ENCODE results near the gene PDCD6IP. TPM values are rescaled to one million over a fixed set of nuclear protein-coding genes. Genes with fewer than 3 reads are reported as not detected.

The PDCD6IP gene
- polyA plus RNA-seq, 1 donor: 127 TPM

- Histone ChIP-seq H3K36me3 (ENCODE audit: control insufficient read depth, insufficient read depth, low read length) (no peaks in the 10 kb centered on the region), H3K4me1 (ENCODE audit: control insufficient read depth, insufficient read depth, low read length) (no peaks in the 10 kb centered on the region), H3K9me3 (ENCODE audit: control insufficient read depth, low read depth, low read length) (no peaks in the 10 kb centered on the region), H3K27ac (ENCODE audit: low read length) (no peak overlapping the region), H3K27me3 (ENCODE audit: control insufficient read depth, insufficient read depth, low read length) (no peaks in the 10 kb centered on the region), H3K4me3 (ENCODE audit: low read length) (no peak overlapping the region)
- WGBS (ENCODE audit: insufficient coverage, low lambda C conversion rate): no CpG with 5 or more reads among the region's 6 CpGs
- DNase-seq: no peak
Measured at GRCh38 chr3:33901862-33902563, 103.6 kb downstream of the PDCD6IP start.

GRCh38 chr3:33904730-33905129 lies 106.3 kb downstream of the PDCD6IP start:
- DNase-seq: no peak
- Histone ChIP-seq H3K27ac (ENCODE audit: low read length) (no peak overlapping the region), H3K4me1 (ENCODE audit: control insufficient read depth, insufficient read depth, low read length) (no peaks in the 10 kb centered on the region), H3K27me3 (ENCODE audit: control insufficient read depth, insufficient read depth, low read length) (no peaks in the 10 kb centered on the region), H3K4me3 (ENCODE audit: low read length) (no peak overlapping the region), H3K9me3 (ENCODE audit: control insufficient read depth, low read depth, low read length) (no peaks in the 10 kb centered on the region), H3K36me3 (ENCODE audit: control insufficient read depth, insufficient read depth, low read length) (no peaks in the 10 kb centered on the region)
- no CpG with 5 or more reads among the region's 3 CpGs for WGBS (ENCODE audit: insufficient coverage, low lambda C conversion rate)

DNA sequence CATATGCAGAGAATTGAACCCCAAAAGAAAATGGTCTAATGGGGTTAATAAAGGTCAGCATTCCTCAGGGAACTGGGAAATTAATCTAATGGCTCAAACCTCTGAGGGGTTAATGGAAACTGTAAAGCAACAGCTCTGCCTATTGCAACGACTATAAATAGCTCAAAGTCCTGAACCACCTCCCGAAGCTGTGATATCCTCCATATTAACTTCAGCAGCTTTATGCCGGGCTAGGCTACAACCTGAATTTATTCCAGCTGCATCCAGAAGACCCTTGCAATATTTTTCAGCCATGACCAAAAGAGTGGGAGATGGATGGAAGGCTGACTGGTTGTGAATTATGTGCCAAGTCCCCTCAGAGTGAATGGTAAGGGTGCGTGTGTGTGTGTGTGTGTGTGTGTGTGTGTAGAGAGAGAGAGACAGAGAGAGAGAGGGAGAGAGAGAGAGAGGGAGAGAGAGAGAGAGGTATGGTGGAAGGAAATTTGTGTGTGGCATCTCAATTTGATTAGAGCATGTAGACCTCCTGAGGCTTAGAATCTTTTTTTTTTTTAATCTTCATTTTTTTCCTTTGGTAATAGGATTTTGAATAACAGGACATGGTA lies 109.9 kb downstream of the PDCD6IP start:
- Histone ChIP-seq H3K27me3 (ENCODE audit: control insufficient read depth, insufficient read depth, low read length) (no peaks in the 10 kb centered on the region), H3K27ac (ENCODE audit: low read length) (no peak overlapping the region), H3K4me3 (ENCODE audit: low read length) (no peak overlapping the region), H3K9me3 (ENCODE audit: control insufficient read depth, low read depth, low read length) (no peaks in the 10 kb centered on the region), H3K36me3 (ENCODE audit: control insufficient read depth, insufficient read depth, low read length) (no peaks in the 10 kb centered on the region), H3K4me1 (ENCODE audit: control insufficient read depth, insufficient read depth, low read length) (no peaks in the 10 kb centered on the region)
- WGBS (ENCODE audit: insufficient coverage, low lambda C conversion rate): 100% methylated on average over 1 of the region's 4 CpGs
- DNase-seq: peak in 1 of 2 donors; percentile 11

GRCh38 chr3:33909547-33909946 lies 111.1 kb downstream of the PDCD6IP start:
- DNase-seq: no peak
- Histone ChIP-seq H3K27ac (ENCODE audit: low read length) (no peak overlapping the region), H3K36me3 (ENCODE audit: control insufficient read depth, insufficient read depth, low read length) (no peaks in the 10 kb centered on the region), H3K27me3 (ENCODE audit: control insufficient read depth, insufficient read depth, low read length) (no peaks in the 10 kb centered on the region), H3K9me3 (ENCODE audit: control insufficient read depth, low read depth, low read length) (no peaks in the 10 kb centered on the region), H3K4me1 (ENCODE audit: control insufficient read depth, insufficient read depth, low read length) (no peaks in the 10 kb centered on the region), H3K4me3 (ENCODE audit: low read length) (no peak overlapping the region)
- no CpG with 5 or more reads among the region's 5 CpGs for WGBS (ENCODE audit: insufficient coverage, low lambda C conversion rate)

- 83% methylated on average over 2 of the region's 2 CpGs for whole genome bisulfite sequencing (ENCODE audit: insufficient coverage, low lambda C conversion rate)
- Histone ChIP-seq H3K9me3 (ENCODE audit: control insufficient read depth, low read depth, low read length) (no peaks in the 10 kb centered on the region), H3K36me3 (ENCODE audit: control insufficient read depth, insufficient read depth, low read length) (no peaks in the 10 kb centered on the region), H3K4me1 (ENCODE audit: control insufficient read depth, insufficient read depth, low read length) (no peaks in the 10 kb centered on the region), H3K27ac (ENCODE audit: low read length) (no peak overlapping the region), H3K4me3 (ENCODE audit: low read length) (no peak overlapping the region), H3K27me3 (ENCODE audit: control insufficient read depth, insufficient read depth, low read length) (no peaks in the 10 kb centered on the region)
- DNase-seq: no peak
Measured at GRCh38 chr3:33910031-33910430, 111.6 kb downstream of the PDCD6IP start.

- no peak for DNase-seq
- Histone ChIP-seq H3K9me3 (ENCODE audit: control insufficient read depth, low read depth, low read length) (no peaks in the 10 kb centered on the region), H3K27ac (ENCODE audit: low read length) (no peak overlapping the region), H3K36me3 (ENCODE audit: control insufficient read depth, insufficient read depth, low read length) (no peaks in the 10 kb centered on the region), H3K27me3 (ENCODE audit: control insufficient read depth, insufficient read depth, low read length) (no peaks in the 10 kb centered on the region), H3K4me3 (ENCODE audit: low read length) (no peak overlapping the region), H3K4me1 (ENCODE audit: control insufficient read depth, insufficient read depth, low read length) (no peaks in the 10 kb centered on the region)
- WGBS (ENCODE audit: insufficient coverage, low lambda C conversion rate): 92% methylated on average over 2 of the region's 4 CpGs
Measured at GRCh38 chr3:33911525-33912322, 113.3 kb downstream of the PDCD6IP start.

GRCh38 chr3:33914212-33914611 lies 115.8 kb downstream of the PDCD6IP start:
- H3K9me3 ChIP-seq (ENCODE audit: control insufficient read depth, low read depth, low read length): no peaks in the 10 kb centered on the region

GRCh38 chr3:33914731-33915379 lies 116.4 kb downstream of the PDCD6IP start:
- Histone ChIP-seq H3K27ac (ENCODE audit: low read length) (no peak overlapping the region), H3K4me1 (ENCODE audit: control insufficient read depth, insufficient read depth, low read length) (no peaks in the 10 kb centered on the region), H3K9me3 (ENCODE audit: control insufficient read depth, low read depth, low read length) (no peaks in the 10 kb centered on the region), H3K4me3 (ENCODE audit: low read length) (no peak overlapping the region), H3K36me3 (ENCODE audit: control insufficient read depth, insufficient read depth, low read length) (no peaks in the 10 kb centered on the region), H3K27me3 (ENCODE audit: control insufficient read depth, insufficient read depth, low read length) (no peaks in the 10 kb centered on the region)
- WGBS (ENCODE audit: insufficient coverage, low lambda C conversion rate): no CpG with 5 or more reads among the region's 12 CpGs
- no peak for DNase-seq

More at GRCh38 chr3:33914212-33914611, 115.8 kb downstream of the PDCD6IP start:
- no peaks in the 10 kb centered on the region for H3K27me3 ChIP-seq (ENCODE audit: control insufficient read depth, insufficient read depth, low read length)
- no peaks in the 10 kb centered on the region for H3K36me3 ChIP-seq (ENCODE audit: control insufficient read depth, insufficient read depth, low read length)
- DNase-seq: no peak
- no CpG with 5 or more reads among the region's 2 CpGs for WGBS (ENCODE audit: insufficient coverage, low lambda C conversion rate)
- H3K27ac ChIP-seq (ENCODE audit: low read length): no peak overlapping the region
- H3K4me3 ChIP-seq (ENCODE audit: low read length): no peak overlapping the region
- no peaks in the 10 kb centered on the region for H3K4me1 ChIP-seq (ENCODE audit: control insufficient read depth, insufficient read depth, low read length)

DNA sequence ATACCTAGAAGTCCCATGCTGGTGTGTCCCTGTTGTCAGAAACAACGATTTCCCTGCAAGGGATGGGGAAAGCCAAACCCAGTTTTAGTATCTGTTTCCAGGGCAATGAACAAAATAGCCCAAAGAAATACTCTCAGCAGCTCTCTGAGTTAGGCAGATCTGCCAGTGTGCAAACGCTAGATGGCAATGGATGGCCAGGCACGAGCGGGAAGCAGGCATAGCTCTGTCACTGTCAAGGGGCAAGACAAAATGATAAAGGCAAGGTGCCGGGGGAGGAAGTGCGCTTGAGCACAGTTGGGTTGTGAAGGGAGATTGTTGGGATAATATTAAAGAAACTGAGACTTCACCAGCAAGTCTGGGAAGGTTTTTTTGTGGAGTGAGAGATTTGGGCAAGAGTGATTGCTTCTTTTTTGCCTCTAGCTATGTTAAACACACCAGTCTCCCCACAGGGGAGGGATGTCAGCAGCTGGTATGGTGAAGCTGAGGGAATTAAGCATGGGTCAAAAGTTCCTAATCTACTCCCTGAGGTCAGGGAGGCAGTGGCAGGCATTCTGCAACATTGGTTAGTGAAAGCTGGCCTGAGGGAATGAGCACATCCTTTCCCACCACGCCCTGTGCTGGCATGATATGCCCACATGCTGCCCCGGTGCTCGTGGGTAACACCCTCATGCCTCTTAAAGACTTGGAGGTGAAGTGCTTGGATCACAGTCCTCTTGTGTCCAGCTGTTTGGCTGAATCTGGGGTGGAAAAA lies 117.5 kb downstream of the PDCD6IP start:
- no peaks in the 10 kb centered on the region for H3K27me3 ChIP-seq (ENCODE audit: control insufficient read depth, insufficient read depth, low read length)
- no peak overlapping the region for H3K27ac ChIP-seq (ENCODE audit: low read length)
- H3K4me3 ChIP-seq (ENCODE audit: low read length): no peak overlapping the region
- H3K36me3 ChIP-seq (ENCODE audit: control insufficient read depth, insufficient read depth, low read length): no peaks in the 10 kb centered on the region
- H3K4me1 ChIP-seq (ENCODE audit: control insufficient read depth, insufficient read depth, low read length): no peaks in the 10 kb centered on the region
- no peak for DNase-seq
- H3K9me3 ChIP-seq (ENCODE audit: control insufficient read depth, low read depth, low read length): no peaks in the 10 kb centered on the region
- WGBS (ENCODE audit: insufficient coverage, low lambda C conversion rate): no CpG with 5 or more reads among the region's 9 CpGs

Measured in large intestine (tissue), 3 donors.